A673 (cell line): ENCODE results near the gene HMCN2. TPM values are rescaled to one million over a fixed set of nuclear protein-coding genes. Genes with fewer than 3 reads are reported as not detected.

Experiments used
- BruUV-seq: library from RNA; stranded (reverse); fragments of 400-500 nt; replicated peaks from 2 replicates; lab custom pipeline; 2021; lab: Mats Ljungman, UMichigan
- CTCF ChIA-PET: fragments of 300-600 bp; sonication (Branson Sonifier 250); formaldehyde crosslinking; loops from one replicate; lab custom pipeline; 2022; ENCODE audit warnings: antibody characterized with exemption; lab: Charles Lee
- POLR2A ChIA-PET: fragments of 300-600 bp; sonication (Branson Sonifier 250); formaldehyde crosslinking; loops from one replicate; lab custom pipeline; 2022; ENCODE audit warnings: antibody characterized with exemption; ENCODE audit not compliant: low non-redundant PET; lab: Charles Lee
- DNase-seq: peaks from one replicate; pipeline ENCODE4 v3.0.0-alpha.2; 2015; ENCODE audit warnings: low spot score
- H3K27ac ChIP-seq: fragments of 200-600 bp; sonication (generic); 2 replicates; pipeline ENCODE4 v1.5.1; 2016; ENCODE audit warnings: mixed run types, low read depth, mild to moderate bottlenecking, mixed read lengths, antibody characterized with exemption, low read length; ENCODE audit not compliant: poor library complexity, severe bottlenecking
- H3K27me3 ChIP-seq: fragments of 200-600 bp; sonication (generic); replicated peaks from 2 replicates; pipeline ENCODE4 v1.6.1; 2017; ENCODE audit warnings: mixed run types, low read depth, mild to moderate bottlenecking, mixed read lengths, antibody characterized with exemption, low read length; ENCODE audit not compliant: insufficient read depth, poor library complexity
- H3K36me3 ChIP-seq: fragments of 200-600 bp; sonication (generic); 2 replicates; pipeline ENCODE4 v1.6.1; 2016; ENCODE audit warnings: mixed run types, mild to moderate bottlenecking, mixed read lengths, antibody characterized with exemption, low read length; ENCODE audit not compliant: insufficient read depth, poor library complexity, severe bottlenecking
- H3K4me1 ChIP-seq: fragments of 200-600 bp; sonication (generic); 2 replicates; pipeline ENCODE4 v1.6.1; 2017; ENCODE audit warnings: mixed run types, mild to moderate bottlenecking, mixed read lengths, antibody characterized with exemption, low read length; ENCODE audit not compliant: insufficient read depth, poor library complexity, severe bottlenecking
- H3K4me3 ChIP-seq: fragments of 200-600 bp; sonication (generic); 2 replicates; pipeline ENCODE4 v1.5.1; 2016; ENCODE audit warnings: low read depth, mixed run types, mild to moderate bottlenecking, mixed read lengths, low read length; ENCODE audit not compliant: poor library complexity, severe bottlenecking
- H3K9me3 ChIP-seq: fragments of 200-600 bp; sonication (generic); 2 replicates; pipeline ENCODE4 v1.6.1; 2016; ENCODE audit warnings: mixed run types, low read depth, mild to moderate bottlenecking, mixed read lengths, antibody characterized with exemption, low read length; ENCODE audit not compliant: poor library complexity, severe bottlenecking
- EZH2 ChIP-seq: fragments of 200-600 bp; sonication (generic); IDR thresholded peaks from 2 replicates; pipeline ENCODE4 v1.6.1; 2017; ENCODE audit warnings: borderline replicate concordance, low read depth, mild to moderate bottlenecking, mixed read lengths, antibody characterized with exemption, low read length; ENCODE audit not compliant: poor library complexity, severe bottlenecking
- intact Hi-C: fragments of 100-400 bp; cut with micrococcal nuclease; formaldehyde crosslinking; loops from one replicate; pipeline ENCODE4 v1.10.0; 2022; ENCODE audit not compliant: unreplicated experiment
- total RNA-seq: library from RNA; stranded (reverse); gene quantifications from 2 replicates; pipeline ENCODE4 v1.2.3, GENCODE V29; 2021
- TF ChIP-seq, protein P1 (sequence below): fragments of 300-800, 200-600 bp; sonication (generic); conservative IDR thresholded peaks from 2 replicates; pipeline ENCODE4 v1.5.1; 2017; ENCODE audit warnings: low read depth, mild to moderate bottlenecking, antibody characterized with exemption, low read length, moderate library complexity, mixed read lengths

Gene HMCN2
- total RNA-seq, 1 experiment from 2014 or later: 0.28 TPM

DNA sequence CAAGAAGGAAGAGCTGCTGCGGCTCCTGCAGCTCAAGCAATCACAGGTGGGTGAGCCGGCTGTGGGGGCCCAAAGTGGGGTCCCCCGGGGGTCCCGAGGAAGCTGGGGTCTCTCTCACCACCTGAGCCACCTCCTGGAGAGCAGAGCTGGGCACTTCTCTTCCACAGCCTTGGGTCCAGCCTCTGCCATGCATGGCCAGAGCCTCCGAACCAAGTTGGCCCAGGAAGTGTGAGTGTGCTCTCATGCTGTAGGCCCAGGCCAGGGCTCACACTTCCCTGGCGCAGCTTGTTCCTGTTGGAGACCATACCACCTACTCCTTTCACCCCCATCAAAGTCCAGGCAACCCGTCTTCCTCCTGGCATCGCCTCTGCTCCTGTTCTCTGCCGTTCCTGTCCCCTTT, 19.7 kb downstream of the HMCN2 start:
- no TSS peak for BruUV-seq
- Histone ChIP-seq H3K4me3 (no peak overlapping the region), H3K9me3 (no peaks in the 10 kb centered on the region), H3K36me3 (no peaks in the 10 kb centered on the region), H3K27ac (no peak overlapping the region), H3K4me1 (peaks cover 6% of the 10 kb centered on the region), H3K27me3 (peaks cover 19% of the 10 kb centered on the region)
- ChIA-PET POLR2A (no interaction called here), CTCF (no interaction called here)
- DNase-seq: no peak
- intact Hi-C loops: no loop called here
- TF ChIP-seq EZH2: no peak
- TF ChIP-seq, protein P1, sequence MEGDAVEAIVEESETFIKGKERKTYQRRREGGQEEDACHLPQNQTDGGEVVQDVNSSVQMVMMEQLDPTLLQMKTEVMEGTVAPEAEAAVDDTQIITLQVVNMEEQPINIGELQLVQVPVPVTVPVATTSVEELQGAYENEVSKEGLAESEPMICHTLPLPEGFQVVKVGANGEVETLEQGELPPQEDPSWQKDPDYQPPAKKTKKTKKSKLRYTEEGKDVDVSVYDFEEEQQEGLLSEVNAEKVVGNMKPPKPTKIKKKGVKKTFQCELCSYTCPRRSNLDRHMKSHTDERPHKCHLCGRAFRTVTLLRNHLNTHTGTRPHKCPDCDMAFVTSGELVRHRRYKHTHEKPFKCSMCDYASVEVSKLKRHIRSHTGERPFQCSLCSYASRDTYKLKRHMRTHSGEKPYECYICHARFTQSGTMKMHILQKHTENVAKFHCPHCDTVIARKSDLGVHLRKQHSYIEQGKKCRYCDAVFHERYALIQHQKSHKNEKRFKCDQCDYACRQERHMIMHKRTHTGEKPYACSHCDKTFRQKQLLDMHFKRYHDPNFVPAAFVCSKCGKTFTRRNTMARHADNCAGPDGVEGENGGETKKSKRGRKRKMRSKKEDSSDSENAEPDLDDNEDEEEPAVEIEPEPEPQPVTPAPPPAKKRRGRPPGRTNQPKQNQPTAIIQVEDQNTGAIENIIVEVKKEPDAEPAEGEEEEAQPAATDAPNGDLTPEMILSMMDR: no peak

DNA sequence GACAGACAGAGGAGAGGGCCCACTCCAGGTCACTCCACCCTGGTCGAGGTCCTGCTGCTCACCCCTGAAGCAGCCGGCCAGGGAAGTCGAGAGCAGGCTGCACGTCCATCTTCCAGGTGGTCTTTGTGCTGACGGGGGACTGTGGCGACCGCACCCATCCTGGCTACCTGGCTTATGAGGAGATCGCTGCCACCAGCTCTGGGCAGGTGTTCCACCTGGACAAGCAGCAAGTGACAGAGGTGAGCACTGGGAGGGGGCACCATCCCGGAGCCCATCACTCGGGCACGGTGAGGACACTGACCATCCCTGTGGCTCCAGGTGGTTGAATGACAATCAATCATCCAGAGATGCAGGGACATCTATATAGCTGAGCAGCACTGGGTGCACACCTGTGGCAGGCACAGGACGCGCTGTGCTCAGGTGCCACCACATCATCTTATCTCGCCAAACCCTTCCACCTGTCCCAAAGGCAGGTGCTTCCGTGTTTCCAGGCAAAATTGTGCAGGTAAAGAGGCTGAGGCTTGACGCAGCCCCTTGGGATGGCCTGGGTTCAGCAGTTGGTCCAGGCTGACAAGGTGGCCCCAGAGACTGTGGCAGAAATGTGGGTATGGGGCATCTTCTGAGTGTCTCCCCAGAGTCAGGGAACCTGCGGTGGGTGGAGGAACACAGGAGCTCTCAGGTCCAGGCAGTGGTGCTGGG, 20.7 kb downstream of the HMCN2 start:
- ChIA-PET CTCF (no interaction called here), POLR2A (no interaction called here)
- Histone ChIP-seq H3K4me3 (no peak overlapping the region), H3K36me3 (no peaks in the 10 kb centered on the region), H3K4me1 (peaks cover 6% of the 10 kb centered on the region), H3K9me3 (no peaks in the 10 kb centered on the region), H3K27ac (no peak overlapping the region), H3K27me3 (peaks cover 19% of the 10 kb centered on the region)
- no TSS peak for BruUV-seq
- DNase-seq: no peak
- TF ChIP-seq, protein P1: no peak
- no peak for TF ChIP-seq EZH2
- intact Hi-C loops: no loop called here

DNA sequence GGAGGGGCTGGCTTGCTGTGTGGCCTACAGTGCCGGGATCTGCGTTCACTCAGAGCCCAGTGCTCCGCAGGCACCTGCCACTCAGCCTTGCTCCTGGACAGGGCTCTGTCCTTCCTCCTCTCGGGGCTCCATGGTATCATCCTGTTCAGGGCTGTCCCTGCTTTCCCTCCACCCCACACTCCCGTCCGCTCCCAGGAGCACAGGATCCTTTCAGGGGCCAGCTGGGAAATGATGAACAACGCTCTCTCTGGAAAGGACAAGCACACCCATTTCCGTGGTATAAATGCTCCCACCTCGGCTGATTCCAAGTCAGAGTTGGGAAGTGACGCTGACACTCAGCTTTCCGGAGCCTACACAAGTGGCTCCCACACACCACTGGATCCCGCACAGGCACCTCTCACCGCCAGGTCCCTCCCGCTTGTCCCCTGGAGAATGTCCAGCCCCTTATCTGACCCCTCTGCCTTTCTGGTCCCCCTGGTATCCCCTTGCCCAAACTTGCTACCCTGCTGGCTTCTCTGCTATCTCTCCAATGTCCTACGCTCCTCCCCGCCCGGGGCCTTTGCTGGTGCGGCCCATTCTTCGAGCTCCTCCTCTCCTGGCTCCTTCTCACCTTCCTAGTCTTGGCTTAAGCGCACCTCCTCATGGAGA, 21.3 kb downstream of the HMCN2 start:
- H3K4me3 ChIP-seq: no peak overlapping the region
- intact Hi-C loops: no loop called here
- H3K4me1 ChIP-seq: peaks cover 6% of the 10 kb centered on the region
- no peaks in the 10 kb centered on the region for H3K9me3 ChIP-seq
- no TSS peak for BruUV-seq
- H3K36me3 ChIP-seq: no peaks in the 10 kb centered on the region
- H3K27me3 ChIP-seq: peaks cover 19% of the 10 kb centered on the region
- ChIA-PET POLR2A (no interaction called here), CTCF (no interaction called here)
- TF ChIP-seq, protein P1: no peak
- no peak for TF ChIP-seq EZH2
- DNase-seq: no peak
- no peak overlapping the region for H3K27ac ChIP-seq
